Measurements from ENCODE around the gene GPSM3.
"Not testable (repeated sequence)": the region's sequence is repeated elsewhere in the genome, so short reads cannot be mapped to it uniquely, and the experiment has no call there.

GPSM3 gene

DNA sequence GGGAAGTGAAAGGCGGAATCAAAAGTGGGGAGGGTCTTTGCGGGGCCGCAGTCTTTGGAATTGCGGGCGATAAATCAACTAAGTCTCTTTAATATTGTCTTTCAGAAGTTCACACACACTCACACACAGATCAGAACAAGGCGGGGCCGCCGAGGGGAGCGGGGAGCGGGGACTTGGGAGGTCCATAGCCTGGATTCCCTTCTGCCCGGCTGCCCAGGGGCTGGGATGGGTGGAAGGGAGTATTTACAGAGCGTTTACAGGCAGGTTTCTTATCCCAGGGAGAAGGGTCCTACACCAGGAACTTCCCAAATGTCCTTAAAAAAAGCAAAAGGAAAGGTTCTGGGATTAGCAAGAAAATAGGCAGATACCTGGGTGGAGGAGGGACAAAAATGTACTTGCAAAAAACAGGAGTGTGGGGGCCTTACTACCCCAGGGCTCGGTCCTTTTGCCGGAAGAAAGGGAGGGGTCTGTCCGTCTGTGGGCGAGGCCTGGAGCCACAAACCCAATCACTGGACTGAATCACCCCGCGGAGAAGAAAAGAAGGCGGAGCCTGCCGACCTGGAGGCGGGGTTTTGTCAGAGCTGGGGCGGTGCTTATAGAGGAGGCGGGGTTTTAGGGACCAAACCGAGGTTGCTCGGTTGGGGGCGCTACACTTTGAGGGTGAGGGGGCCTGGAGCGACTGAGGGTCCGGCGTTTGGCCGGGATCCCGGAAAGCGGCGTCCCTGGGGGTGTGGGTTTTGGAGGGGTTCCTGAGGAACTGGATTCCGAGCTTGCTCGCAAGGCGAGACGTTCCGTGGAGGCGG lies 44.0 kb downstream of the GPSM3 start:
- no peak for DNase-seq

DNA sequence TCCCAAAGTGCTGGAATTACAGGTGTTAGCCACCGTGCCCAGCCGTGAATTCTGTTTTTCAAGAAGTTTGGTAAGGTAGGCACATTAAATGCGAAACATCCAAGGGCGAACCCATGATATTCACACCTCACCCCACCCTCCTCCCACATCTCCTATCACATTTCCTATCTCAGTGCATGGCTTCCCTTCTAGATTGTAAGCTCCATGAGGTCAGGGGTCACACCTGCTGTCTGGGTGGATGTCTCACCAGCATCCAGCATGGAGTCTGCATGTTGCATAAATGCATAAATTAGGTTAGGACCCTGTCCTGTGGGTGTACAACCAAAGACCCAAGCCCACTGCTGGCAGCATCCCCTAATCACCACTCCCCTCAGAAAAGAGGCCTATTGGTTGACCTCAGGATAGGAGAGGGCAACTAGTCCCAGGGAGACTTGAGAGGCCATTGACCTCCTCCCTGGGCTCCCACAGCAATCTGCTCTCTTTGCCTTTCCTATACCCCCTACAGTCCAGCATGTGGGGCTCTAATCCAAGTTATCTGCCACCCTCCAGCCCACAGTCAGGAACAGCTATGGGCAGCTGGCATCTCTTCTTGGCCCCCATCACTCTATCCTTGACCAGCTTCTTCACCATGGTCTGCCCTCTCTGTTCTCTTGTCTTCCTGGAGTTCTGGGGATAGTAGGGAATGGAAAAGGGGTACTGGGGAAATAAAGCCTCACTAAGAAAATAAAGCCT lies 44.9 kb downstream of the GPSM3 start:
- DNase-seq, result no peak

DNA sequence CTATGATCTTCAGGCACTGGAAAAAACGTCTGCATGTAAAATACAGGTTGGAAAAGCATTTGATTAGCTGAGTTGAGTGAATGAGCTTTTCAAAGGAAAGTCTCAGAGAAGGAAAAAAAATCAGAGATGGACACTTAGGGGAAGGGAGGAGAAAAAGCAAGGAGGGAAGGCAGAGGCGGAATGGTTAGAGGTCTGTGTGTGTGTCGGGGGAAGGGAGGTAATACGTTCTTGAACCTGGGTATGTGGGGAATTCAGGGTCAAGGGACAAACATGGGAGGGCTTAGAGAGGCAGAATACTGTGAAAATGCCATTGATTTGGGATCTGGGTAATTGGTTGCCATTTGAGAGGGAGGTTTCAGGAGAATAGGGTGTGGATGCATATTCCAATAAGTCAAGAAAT lies 45.8 kb downstream of the GPSM3 start:
- no peak for DNase-seq

DNA sequence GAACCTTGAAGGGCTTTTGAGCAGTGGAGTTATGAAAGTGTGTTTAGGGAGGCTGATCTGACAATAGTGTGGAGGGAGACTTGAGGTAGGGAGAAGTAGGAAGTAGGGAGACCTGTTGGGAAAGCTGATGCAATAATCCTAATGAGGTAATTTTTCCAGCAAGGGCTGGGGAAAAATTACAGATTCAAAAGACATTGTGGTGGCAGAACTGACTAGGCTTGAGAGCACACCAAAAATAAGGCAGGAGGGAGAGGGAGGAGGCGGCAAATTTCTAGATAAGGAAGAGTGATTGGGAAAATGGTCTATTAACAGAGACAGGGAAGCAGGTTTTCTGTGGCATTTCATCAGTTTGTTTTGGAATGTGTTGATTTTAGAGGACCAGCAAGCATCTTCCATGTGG lies 46.2 kb downstream of the GPSM3 start:
- no peak for DNase-seq

DNA sequence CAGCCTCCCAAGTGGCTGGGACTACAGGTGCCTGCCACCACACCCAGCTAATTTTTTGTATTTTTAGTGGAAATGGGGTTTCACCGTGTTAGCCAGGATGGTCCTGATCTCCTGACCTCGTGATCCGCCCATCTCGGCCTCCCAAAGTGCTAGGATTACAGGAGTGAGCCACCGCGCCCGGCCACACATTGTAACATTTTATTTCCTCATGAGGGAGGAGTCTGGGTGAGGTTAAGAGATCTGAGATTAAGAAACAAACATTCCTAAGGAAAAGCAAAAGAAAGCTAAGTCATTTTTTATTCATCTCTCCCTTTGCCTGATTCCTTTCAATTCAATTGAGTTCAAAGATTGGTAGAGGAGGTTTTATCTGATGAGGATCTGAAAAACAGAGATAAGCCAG lies 48.2 kb downstream of the GPSM3 start:
- not testable (repeated sequence) for DNase-seq
